Stimulated activated CD4-positive, alpha-beta T cell treated with anti-CD3 and anti-CD28 coated beads, Interleukin-15, amount 100 ng/mL, for 48 hours (primary cell): Measurements from ENCODE around the gene MTRF1.

Experiments
- DNase-seq, 2 donors: peaks; one replicate each; pipeline ENCODE4 v3.0.0-alpha.2; 2020; ENCODE audit warnings: low read depth in 2 of 2

Gene MTRF1

GRCh38 chr13:41263261-41263971 is at the start of gene MTRF1:
Gene MTRF1, minus strand, starts transcription at chr13:41263576. Its CDS starts 2,669 bp downstream, at chr13:41260907.
- peak; percentile 62 to 71 for DNase-seq

DNA sequence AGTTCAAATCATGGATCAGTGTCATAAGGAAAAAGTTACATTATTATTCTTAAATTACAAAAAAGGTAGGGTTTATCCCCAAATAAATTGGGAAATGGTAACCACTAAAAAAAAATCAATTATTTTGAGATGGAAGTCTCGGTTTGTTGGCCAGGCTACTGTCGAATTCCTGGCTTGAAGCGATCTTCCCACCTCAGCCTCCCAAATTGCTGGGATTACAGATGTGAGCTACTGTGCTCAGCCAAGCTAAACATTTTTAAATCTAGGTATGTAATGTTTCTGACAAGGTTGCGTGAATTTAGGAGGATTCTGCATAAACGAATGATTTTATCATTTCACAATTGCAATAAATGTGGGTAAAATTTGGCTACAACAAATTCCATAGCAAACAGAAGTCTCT is 49.7 kb upstream of the MTRF1 start:
- DNase-seq: no peak

- no peak for DNase-seq
Observed at GRCh38 chr13:41312176-41312500, 48.8 kb upstream of the MTRF1 start.

DNA sequence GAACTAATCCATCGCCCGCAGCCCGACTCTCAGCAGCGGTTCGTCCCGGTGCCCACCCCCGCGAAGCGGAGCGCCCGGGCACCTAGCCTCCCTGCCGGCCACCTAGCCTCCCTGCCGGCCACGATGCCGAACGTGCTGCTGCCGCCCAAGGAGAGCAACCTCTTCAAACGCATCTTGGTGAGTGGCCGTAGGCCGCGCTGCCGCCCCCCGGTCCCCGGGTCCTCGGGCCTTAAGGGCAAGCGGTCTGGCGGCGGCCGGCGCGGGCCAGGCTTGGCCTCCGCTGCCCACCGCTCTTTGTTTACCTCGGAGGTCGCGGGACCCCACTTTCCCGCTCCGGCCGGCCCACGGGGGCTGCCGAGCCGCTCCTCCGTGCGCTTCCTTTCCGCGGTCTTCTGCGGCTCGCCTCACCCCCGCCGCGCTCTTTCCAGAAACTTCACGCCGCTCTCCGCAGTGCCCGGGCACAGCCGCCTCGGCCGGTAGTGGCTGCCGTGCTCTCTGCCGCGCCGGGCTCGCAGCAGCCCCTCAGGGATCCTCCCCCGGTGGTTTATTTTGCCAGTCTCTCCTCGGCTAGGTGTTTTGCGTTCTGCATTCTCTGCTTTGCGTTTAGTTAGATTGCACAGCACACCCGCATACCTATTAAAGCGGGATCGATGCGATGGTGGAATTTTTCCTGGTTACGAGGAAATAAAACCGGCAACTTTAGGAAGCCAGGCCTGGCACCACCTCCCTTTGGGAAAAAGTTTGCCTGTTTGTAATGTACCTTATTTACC is 48.2 kb upstream of the MTRF1 start:
- peak; percentile 30 for DNase-seq

DNA sequence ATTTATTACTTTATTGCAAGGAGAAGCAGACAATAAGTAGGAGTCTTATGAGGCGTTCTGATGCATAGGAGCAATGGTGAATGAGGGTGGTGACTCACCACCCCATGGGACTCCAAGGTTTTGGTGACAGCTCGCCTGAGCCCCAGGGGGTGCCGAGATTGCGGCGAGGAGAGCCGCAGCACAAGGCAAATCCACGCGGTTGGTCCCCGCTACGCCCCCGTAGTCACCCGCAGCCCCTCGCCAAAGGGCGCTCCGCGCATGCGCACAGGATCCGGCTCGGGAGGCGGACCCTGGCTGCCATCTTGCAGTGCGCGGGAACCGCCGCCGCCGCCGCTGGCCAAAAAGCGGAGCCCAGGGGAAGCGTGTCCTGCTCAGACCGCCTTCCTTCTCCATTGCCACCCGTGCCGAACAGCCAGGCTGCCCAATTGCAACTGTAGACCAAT is 47.6 kb upstream of the MTRF1 start, which contains the start of gene NAA16:
Gene NAA16, plus strand, starts transcription at position 305 of the 443 bp plus-strand sequence. CDS start 262 bp downstream, outside the sequence.
- peak; percentile 94 to 95 for DNase-seq

- DNase-seq: no peak
Observed at GRCh38 chr13:41307884-41308640, 44.7 kb upstream of the MTRF1 start.

- no peak for DNase-seq
Observed at GRCh38 chr13:41306271-41307145, 43.1 kb upstream of the MTRF1 start.

DNA sequence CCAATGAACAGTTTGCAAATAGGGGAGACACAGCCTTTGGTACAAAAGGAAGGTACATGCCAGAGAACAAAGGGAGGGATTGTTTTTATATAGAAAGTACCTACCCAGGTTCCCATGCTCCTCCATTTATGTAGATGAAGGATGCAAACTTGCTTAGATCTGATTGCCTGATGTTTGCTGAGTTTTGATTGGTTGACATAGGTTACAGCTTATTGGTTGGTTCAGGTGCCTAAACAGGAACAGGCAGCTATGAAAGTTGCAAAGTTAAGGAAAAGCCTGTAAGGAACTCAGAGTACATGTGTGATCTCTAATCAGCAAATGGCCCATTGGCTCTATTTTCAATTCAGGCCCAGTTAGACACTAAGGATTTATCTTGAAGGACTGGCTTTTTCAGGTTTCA is 41.2 kb upstream of the MTRF1 start:
- DNase-seq: no peak

DNA sequence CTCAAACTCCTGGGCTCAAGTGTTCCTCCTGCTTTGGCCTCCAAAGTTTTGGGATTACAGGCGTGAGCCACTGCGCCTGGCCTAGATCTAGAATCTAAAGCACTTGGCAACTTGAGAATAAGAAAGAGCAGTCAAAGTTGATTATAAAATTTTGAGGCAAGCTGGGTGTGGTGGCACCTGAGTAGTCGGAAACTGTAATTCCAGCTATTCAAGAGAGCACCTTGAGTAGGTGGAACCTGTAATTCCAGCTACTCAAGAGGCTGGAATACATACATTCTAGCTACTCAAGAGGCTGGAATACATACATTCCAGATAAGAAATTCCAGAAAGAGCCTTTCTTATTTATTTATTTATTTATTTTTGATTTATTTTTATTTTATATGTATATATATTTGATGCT is 39.4 kb upstream of the MTRF1 start:
- DNase-seq: no peak

- no peak for DNase-seq
Observed at GRCh38 chr13:41299316-41300094, 36.1 kb upstream of the MTRF1 start.

GRCh38 chr13:41296879-41297646 is 33.7 kb upstream of the MTRF1 start:
- no peak for DNase-seq

DNA sequence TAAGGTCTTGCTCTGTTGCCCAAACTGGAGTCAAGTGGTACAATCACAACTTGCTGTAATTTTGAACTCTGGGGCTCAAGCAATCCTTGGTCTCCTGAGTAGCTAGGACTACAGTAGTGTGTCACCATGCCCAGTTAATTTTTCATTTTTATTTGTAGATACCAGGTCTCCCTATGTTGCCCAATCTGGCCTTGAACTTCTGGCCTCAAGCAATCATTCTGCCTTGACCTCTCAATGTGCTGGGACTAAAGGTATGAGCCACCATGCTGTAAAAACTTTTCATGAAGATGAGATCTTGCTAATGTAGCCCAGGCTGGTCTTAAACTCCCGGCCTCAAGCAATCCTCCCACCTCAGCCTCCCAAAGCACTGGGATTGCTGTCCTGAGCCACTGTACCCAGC is 32.6 kb upstream of the MTRF1 start:
- no peak for DNase-seq

DNA sequence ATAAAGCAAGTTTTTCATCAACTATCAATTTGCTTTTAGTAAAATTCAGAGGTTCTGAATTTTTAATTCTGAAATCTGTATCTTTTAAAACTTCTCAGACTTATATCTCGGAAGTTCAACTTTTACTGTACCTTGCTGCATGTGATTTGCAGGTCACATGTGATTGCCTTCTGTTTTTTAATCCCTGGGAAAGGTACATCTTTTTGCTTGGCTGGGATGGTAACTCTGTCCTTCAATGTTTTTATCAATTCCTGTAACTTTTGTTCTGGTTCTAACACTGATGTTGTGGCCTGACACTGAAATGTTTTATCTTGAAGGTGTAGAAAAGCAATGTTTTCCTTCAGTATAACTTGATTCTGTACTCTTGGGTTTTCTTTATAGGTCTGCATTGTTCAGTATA is 31.5 kb upstream of the MTRF1 start:
- DNase-seq: no peak

GRCh38 chr13:41293272-41293671 is 29.9 kb upstream of the MTRF1 start:
- DNase-seq: no peak

DNA sequence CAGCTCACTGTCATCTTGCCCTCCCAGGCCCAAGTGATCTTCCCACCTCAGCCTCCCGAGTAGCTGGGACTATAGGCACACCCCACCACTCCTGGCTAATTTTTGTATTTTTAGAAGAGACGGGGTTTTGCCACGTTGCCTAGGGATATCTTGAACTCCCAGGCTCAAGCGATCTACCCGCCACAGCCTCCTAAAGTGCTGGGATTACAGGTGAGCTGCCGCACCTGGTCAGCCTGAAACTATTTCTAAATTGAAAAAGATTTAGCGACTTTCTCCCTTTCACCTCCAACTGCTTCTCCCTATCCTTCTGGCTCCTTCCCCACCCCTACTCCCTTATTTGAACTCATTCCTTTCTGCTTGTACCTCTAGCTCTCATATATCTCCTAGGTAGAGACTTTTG is 27.9 kb upstream of the MTRF1 start:
- DNase-seq: no peak

DNA sequence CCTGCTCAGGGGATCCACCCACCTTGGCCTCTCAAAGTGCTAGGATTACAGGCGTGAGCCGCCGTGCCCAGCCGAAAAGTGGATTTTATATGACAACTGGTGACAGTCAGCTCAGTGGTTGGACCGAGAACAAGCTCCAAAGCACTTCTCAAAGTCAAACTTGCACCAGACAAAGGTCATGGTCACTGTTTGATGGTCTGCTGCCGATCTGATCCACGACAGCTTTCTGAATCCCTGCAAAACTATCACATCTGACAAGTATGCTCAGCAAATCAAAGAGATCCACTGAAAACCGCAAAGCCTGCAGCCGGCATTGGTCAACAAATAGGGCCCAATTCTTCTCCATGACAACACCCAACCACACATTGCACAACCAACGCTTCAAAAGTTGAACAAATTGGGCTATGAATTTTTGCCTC is 26.1 kb upstream of the MTRF1 start:
- no peak for DNase-seq

GRCh38 chr13:41286370-41286769 is 23.0 kb upstream of the MTRF1 start:
- DNase-seq: no peak

DNA sequence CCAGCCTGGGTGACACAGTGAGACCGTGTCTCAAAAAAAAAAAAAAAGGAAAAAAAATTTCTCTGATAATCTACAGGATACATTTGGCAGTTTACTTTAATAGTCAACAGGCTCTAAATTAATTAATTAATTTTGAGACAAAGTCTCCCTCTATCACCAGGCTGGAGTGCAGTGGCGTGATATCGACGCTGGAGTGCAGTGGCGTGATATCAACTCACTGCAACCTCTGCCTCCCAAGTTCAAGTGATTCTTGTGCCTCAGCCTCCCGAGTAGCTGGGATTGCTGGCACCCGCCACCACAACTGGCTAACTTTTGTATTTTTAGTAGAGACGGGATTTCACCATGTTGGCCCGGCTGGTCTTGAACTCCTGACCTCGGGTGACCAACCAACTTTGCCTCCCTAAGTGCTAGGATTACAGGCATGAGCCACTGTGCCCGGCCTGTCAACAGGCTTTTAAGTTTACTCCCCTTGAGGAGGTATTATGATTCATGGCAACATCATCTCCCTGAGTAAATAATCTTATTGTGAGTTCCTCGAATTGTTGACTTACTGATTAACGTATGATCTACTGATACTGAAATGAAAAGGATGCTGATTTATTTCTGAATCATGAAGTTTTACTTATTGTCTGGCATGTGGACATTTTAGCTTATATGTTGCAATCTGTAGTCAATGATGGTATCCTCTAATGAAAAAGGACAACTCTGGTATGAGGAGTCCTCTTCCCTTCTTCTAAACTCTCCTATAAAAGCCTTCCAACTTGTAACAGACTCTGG is 21.3 kb upstream of the MTRF1 start:
- DNase-seq: no peak

- DNase-seq: no peak
Observed at GRCh38 chr13:41282129-41282571, 18.8 kb upstream of the MTRF1 start.
